DMS 273 treated with DMSO at 0.1 percent for 48 hours (cell line): ENCODE data around the gene GRK5.

Experiments used
- DNase-seq: peaks from one replicate; lab custom pipeline; 2025; lab: John Stamatoyannopoulos, UW

The GRK5 gene

DNA sequence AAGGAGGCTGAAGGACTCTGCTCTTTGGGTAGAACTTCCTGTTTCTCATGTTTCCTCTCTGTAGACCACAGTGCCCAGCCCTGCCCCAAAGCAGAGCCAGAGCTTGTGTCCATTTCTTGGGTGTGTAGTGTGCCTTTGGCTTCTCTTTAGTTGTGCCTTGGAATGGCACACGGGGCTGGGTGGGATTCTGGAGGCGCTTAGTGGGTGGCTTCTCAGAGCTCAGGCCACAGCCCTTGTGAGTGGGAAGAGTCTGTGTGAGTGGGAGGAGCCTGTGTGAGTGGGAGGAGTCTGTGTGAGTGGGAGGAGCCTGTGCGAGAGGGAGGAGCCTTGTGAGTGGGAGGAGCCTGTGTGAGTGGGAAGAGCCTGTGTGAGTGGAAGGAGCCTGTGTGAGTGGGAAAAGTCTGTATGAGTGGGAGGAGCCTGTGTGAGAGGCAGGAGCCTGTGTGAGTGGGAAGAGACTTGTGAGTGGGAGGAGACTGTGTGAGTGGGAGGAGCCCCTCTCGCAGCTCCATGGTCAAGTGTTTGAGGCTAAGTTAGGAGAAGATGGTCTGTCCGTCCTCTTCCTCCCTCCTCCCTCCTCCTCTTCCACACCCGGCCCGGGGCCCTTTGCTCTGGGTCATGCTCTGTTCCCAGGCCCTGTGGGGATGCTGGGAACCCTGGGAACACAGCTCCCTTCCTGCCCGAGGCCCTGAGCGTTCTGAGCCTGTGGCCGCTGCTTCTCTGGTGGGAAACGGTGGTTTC lies 153.0 kb downstream of the GRK5 start:
- DNase-seq: no peak

DNA sequence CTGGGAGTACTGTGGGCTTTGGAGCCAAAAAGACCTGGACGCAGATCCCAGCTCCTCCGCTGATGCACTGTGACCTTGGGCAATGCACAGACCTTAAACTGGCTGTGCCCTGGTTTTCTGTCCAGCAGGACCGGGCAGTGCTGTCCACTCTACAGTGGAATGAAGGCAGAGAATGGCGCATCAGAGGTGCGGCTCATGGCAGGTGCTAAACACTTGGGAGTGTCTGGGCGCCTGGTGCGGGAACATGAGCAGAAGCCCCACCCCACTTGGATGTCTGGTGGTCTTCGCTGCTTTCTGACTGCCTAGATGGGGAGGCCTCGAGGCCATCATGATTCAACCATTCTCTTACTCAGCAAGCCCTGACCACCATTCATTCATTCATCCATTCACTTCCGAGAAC lies 153.7 kb downstream of the GRK5 start:
- DNase-seq: no peak

DNA sequence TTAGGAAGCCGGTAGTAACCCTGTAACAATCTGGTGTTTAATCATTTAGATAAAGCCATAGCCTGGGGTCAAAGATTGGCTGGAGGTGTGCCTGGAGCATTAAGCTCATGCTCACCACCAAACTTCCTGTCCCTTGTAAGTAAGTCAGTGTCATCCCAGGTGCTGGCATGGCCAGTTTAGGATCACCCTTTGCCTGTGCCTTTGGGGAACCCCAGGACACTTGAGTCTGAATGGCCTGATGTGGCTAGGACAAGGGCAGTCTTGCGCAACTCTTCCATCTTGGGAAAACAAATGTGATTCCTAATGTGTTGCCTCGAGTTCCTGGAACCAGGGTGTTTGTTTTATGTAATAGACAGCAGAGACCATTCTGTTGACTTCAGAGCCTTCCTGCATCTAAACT lies 154.8 kb downstream of the GRK5 start:
- no peak for DNase-seq

DNA sequence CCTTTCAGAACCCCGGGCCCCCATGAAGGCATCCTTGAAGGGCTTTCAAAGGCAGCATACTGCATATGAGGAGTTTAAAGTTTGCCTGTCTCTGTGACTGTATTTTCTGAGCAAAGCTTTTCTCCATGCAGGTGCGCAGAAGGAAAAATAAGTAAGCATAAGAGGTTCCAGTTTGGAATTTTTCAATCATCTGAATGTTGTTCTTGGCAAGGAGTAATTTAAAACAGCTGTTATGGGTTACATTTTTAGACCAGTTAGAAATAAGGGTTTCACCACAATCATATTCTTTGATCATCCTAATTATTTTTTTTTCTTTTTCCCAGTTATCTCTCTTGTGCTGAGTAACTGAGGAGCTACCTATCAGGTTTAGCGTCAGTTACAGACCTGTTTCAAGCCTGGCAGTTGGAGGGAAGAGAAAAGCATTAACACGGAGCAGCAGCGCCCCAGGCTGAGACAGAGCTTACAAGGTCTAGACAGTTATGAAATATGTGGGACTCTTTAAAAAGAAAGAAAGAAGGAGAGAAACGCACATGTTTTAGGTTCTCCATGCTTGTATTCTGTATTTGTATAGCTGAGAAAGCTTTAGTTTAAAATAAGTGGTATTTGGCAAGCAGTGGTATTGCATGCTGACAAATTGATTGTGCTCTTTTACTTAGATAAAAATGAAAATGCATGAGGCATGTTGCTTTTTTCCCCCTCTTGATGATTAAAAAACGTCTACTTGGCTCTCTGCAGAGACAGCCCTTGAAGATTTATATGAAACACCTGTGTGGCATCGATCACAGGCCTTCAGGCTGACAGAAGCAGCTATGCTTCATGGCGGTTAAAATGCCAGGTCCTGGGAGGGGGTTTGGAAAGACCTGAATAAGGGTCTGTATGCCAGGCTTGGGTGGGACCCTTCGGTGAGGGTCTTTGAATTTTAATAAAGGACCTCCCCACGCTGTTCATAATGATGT lies 157.6 kb downstream of the GRK5 start:
- no peak for DNase-seq

DNA sequence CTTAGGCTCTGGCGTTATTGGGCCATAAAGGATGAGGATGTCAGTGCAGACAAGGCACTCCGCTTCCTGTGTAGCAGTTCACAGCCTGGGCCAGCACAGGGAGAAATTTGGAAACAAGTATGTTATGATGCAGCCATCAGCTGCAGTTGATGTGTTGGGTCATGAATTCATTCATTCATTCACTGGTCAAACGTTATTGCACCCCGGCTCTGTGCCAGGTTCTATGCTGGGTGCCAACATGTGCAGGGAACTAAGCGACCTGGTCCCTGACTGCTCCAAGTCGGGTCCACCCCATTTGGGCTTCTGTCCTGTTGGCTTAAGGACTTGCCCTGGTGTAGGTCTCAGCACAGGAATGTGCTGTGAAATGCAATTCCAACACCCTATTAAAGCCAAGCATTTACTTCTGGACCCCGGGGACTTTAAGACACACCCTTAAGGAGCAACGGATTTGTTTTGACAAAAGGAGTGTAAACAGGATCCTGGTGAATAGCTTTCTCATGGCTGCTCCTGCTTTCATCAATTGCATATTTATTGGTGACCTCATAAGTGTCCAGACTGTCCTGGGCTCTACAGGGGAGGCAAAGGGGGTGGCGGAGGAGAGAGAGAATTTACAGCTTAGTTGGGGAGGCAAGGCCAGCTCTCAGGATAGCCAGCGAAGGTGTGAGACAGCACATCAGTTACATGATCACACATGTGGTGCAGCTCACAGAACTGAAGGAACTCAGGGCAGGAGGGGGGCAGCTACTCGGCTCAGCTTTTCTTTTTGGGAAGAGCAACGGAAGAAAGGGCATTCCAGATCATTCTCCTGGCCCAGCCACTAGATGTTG lies 158.6 kb downstream of the GRK5 start:
- no peak for DNase-seq

DNA sequence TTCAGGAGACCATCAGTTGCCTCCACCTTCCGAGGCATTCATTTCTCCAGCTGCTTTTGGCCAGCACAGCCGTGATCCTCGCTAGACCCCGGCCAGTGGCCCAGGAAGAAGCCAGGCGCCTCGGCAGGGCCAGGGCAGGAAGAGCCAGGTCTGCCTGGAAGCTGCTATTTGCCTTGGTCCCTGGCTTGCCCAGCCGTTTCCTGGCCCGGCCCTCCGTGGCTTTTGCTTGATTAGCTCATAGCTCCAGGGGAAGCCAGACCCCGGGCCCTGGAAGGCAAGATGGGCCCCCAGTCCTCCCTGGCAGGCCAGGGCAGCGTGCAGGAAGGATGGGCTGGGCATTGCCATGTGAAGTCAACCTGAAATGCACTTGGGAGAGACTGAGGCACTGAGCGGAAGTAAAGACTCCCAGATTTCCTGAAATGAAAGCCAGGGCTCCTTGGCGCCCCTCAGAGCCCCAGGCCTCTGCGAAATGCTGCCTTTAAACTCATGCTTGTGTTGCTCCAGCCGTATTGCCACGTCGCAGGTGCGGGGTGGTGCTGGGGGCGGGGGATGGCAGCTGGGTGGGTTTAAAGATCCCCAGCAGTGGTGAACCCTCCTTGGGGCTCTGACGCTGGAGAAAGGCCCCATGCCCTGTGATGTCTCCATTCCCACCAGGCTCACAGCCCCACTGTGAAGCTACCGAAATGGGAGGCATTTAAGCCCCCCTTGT lies 160.6 kb downstream of the GRK5 start:
- no peak for DNase-seq

DNA sequence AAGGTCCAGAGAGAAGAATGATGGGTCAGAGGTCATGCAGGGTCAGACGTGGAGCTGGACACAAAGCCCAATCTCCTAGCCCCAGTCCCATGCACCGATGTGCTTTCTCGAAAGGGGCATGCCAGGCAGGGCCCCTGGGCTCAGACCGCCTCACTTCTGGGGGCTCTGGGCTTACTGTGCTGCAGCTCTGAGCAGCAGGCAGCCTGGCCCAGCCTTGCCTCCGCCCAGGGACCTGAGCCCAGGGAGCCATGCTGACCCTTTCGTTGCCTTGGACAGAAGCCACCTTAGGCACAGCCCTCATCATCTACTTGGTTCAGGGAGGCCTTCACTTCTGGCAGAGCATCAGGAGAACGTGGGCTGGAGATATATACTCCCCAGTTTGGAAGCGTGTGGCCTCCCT lies 161.2 kb downstream of the GRK5 start:
- no peak for DNase-seq

DNA sequence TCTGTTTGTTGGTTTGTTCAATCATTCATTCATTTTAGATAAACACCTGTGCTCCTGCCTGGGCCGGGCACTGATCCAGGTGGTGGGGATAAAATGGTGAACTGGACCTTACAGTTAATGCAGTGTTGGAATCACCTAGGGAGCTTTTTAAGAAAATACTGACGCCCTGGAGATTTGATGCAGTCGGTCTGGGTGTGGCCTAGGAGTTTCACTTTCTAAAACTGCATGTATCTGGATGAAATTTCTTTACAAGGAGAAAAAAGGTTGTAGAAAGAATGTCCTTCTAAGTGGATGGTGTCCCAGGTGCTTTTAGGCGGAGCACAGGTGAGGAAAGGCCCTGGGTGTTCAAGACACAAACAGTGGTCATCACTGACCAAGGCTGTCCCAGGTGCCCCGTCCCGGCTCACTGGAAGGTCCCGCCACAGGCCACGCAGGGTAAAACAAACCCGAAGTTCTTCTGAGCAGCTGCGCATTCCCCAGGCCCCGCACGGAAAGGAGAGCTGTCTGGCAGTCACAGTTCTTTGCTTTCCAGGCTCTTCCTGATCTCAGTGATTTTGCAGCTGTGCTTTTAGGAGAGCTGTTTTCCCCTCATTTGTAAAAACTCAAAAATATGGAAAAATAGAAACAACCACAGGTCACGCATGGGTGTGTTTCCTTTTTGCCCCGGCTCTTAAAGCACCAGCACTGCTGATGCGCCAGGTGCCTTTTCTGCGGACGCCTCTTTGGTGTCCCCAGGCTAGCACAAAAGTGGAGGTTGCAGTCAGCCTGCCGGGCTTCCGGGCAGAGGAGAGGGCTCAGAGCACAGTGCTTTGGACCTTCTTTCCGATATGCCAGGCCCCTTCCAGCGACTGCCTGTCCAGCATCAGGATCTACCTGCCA lies 161.9 kb downstream of the GRK5 start:
- DNase-seq: no peak

DNA sequence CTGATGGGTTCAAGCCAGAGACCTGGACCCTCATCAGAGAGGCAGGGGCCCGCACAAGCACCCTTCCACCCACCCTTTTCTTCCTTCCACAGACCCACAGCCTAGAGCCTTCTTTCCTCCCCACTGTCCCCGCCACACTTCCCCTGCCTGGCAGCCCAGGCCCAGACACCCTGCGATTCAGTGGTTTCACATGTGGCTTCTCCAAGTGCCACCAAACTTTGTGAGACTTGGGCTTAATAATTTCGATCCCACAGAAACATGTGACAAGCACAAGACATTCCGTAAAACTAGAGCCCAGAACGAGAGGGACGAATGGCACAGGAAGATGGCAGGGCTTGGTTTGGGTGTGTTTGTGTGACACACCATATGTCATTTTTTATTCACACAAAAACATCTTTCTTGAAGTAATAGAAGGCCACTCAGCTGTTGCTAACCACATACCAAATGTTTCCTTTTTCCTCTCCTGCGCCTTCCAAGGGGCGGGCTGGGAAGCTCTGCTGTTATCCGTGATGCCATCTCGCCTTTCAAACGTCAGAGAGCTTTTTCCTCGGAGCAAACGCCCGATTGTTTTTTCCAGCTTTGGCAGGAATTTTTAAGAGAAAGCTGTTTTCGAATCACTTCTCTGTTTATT lies 162.9 kb downstream of the GRK5 start:
- no peak for DNase-seq

DNA sequence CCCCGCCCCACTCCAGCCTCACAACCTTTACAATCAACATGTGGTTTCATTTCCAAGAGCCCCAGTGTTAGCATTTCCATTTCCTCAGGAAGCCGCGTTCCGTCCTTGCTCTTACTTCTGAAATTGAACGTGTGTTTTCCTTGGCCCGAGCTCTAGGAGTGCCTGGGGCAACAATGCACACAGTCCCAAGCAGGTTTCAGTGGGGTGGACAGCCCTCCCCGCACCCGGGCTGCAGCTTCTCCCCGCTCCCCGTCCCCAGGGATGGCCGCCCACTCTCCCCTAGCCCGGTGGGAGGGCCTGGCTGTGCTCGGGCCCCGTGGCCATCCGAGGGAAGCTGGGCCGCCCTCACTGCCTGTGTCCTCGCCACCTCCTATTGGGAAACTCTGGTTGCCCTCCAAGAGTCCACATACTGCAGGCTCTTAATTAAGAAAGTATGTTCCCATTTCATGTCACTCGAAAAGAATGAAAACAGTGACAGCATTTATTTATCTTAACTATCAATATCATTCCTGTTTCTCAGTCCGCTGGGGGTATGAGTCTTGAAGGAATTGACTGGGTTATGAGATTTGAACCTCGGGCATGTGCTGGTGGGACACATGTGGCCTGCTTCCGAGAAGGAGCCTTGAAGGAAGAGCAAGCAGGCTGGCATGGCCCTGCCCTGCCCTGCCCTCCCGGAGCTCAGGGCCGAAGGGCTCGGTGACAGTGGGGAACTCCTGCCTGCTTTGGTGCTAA lies 163.8 kb downstream of the GRK5 start:
- no peak for DNase-seq

DNA sequence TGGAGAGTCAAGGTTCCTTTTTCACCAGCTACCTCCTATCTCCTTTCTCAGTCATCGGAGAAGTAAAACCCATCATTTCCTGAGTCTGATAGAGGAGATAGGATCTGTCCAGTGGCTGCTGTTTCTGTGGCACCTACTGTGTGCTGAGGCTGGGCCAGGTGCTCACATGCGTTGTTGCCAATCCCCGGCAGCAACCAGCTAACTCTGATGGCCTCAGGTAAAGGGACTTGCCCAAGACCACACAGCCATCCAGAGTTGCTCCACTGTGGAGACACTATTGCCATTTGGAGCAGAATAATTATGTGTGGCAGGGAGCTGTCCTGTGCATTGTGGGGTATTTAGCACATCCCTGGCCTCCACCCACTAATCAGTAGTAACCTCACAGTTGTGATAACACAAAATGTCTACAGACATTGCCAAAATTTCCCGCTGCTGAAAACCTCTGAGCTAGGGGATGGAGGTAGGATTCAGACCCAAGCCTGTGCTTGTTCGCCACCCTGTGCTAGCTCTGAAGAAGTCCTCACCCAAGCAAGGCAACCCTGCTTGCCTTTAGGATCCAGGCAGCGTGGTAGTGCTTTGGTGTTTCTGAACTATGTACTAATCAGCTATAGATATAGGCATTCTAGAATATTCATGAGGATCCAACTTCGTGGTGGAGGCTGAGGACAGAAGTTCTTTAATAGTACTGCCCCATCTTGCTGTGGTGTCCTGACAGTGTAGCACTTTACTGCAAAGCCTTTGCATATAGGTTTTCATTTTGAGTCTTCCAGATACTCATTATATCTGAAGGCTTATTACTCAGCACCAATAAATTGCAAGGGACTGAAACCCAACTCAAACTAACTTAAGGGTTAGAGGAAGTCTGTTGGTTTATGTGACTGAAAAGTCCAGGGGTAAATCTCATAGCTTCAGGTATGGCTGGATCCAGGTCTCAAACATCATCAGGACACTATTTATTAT lies 164.6 kb downstream of the GRK5 start:
- no peak for DNase-seq

DNA sequence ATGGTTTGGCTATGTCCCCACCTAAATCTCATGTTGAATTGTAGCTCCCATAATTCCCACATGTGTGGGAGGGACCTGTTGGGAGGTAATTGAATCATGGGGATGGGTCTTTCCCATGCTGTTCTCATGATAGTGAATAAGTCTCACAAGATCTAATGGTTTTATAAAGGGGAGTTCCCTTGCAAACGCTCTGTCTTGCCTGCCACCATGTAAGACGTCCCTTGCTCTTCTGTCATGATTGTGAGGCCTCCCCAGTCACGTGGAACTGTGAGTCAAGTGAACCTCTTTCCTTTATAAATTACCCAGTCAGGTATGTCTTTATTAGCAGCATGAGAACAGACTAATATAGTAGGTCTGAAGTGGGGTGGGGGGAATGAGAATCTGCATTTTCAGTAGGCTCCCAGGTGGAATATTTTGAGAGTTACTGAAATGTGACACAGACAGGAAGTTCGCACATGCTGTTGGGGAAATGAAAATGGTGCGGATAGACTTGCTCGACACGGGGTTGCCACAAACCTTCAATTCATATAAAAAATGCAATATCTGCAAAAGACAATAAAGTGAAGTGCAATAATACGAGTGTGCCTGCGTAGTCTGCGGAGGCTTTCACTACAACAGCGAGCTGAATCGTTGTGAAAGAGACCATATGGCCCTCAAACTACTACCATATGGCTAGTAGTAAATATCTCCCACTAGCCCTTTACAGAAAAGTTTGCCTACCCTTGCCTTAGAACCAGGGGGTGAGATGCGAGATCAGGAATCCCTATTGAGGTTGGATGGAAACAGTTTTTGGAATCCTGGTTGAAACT lies 166.1 kb downstream of the GRK5 start:
- DNase-seq: peak; percentile 68

DNA sequence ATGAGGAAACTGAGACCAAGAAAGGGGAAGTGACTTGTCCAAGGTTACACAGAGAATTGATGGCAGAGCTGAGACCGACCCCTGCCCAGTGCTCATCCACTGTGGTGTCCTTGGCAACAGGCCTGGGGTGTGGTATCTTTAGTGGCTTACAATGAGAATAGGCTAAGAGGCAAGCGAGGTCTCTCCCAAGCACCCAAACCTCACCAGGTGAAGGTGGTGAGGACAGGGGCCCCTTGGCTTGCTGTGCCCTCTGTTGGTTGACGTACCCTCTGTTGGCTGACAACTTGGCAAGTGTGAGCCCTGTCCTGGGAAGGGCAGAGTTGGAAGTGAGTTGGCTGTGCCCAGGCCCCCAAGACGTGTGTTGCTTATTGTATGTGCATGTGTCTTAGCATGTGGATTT lies 166.9 kb downstream of the GRK5 start:
- no peak for DNase-seq

DNA sequence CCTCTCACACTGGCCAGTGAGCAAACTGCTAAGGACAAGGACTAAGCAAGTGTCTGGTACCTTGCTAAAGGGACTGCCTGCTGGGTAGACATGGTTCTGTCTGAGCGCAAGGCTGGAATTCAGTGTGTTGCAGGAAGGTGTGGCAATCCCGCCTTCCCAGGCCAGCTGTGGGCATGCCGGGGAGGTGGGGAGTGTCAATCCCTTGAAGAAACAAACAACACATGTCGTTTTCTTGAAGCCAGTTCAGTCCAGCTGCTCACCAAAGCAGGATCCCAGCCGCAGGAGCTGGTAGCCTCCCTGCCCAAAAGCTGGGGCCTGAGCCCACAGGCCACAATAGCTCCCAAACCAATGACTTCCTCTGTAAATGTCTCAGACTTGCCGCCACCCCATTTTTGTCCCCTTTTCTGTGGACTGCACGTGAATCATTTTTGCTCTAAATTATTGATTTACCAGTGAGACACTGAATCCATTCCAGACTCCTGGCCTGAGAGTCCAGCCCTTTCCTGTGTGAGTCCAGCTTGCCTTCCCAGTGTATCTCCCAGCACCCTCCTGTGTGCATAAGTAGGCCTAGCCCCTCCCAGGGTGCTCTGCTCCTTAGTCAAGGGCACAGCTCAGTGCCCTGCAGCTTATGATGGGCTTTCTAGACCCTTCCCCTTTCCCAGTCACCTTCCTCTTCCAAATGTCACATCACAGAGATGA lies 168.4 kb downstream of the GRK5 start:
- peak; percentile 83 for DNase-seq

DNA sequence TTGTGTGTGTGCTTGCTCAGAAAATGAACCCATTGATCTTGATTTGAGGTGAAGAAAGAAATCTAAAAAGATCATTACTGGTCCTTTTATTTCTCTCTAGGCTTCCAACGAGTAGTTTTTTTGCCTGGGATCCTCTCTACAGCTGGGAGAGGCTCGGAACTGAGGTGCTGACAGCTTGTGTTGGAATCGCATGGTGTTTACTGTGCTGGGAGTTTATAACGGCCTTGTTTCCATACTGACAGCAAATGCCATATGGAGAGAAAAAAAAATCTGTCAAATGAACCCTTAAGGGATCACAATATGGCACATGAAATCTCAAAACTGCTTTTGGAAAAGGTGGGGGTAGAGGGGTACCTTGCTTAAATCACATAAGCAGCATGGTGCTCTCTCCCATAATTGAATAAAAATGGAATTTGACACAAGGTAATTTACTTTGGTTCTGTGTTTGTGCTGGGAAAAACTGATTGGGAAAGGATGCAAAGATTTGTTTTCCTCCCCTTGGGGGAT lies 170.1 kb downstream of the GRK5 start:
- DNase-seq: peak; percentile 88

DNA sequence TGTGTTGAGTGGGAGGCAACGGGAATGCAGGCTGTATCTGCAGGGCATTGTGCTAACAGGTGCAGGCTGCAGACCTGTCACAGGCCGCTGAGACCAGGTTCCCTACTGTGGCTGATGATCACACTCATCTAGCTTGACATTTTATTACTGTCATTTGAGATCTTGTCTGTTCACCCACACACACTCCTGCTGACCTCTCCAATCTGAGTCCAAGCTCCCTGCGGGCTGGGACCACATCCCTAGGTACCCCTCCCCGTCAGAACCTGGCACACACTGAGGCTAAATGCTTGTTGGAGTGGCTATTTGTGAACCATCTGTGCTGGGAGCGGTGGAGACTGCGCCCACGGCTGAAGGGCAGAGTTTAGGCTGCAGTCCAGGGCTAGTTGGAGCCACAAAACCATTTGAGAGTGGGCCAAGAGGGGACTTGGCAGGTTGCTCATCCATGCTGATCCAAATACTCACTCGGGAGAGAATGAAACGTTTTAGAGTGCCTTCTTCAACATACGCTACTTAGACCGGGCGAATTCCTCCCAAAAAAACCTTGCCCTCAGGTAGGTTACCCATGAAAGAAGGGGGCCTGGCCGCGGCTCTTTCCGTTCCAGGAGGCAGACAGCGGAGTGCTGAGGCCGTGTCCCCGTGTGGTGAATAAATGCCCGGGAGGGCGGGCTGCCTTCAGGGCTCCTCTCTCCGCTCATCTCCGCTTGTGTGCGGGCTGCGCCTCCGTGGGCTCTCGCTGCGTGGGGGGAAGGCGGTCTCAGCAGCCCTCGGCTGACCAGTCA lies 170.8 kb downstream of the GRK5 start:
- DNase-seq: peak; percentile 84
